Measurements from ENCODE around the gene CLPSL1. TPM values are rescaled to one million over a fixed set of nuclear protein-coding genes. Genes with fewer than 3 reads are reported as not detected.

The CLPSL1 gene
- total RNA-seq, 4 donors from 2014 or later: not detected

GRCh38 chr6:35833536-35833935 is 52.7 kb downstream of the CLPSL1 start:
- TF ChIP-seq CTCF (IDR thresholded peaks at IDR 0.05) (no peak), POLR2AphosphoS5 (IDR thresholded peaks at IDR 0.05) (no peak), POLR2A (IDR thresholded peaks at IDR 0.05) (no peak), EP300 (IDR thresholded peaks at IDR 0.05) (no peak)
- DNase-seq (ENCODE audit: low spot score in 2 of 2): no peak
- Histone ChIP-seq H3K27ac (no peak overlapping the region), H3K4me1 (no peaks in the 10 kb centered on the region), H3K9me3 (no peaks in the 10 kb centered on the region), H3K4me3 (no peak overlapping the region), H3K36me3 (peaks cover 19% of the 10 kb centered on the region), H3K27me3 (no peaks in the 10 kb centered on the region)
- WGBS: 83% methylated on average over 7 of the region's 7 CpGs

Other genes with a start within 250 kb of the CLPSL1 start
- 100 to 1,000 TPM; 198 to 321 (median 244) TPM for gene FKBP5, start 92.1 kb upstream of the CLPSL1 start, total RNA-seq
- 1 to 10 TPM in 1 of 4 donors, under 1 TPM in 2, not detected in 1; 0.53 to 1.2 (median 0.55) TPM for gene ARMC12, start 44.0 kb upstream of the CLPSL1 start, total RNA-seq
- gene CLPSL2, start 4.4 kb upstream of the CLPSL1 start, total RNA-seq: not detected
- gene CLPS, start 16.3 kb downstream of the CLPSL1 start, total RNA-seq: not detected
- not detected for gene LHFPL5, start 24.3 kb downstream of the CLPSL1 start, total RNA-seq
- gene SRPK1, start 140.1 kb downstream of the CLPSL1 start, total RNA-seq: 100 to 1,000 TPM in 1 of 4 donors, 10 to 100 TPM in 3; 73.9 to 127 (median 91.2) TPM
- not detected for gene SLC26A8, start 243.6 kb downstream of the CLPSL1 start, total RNA-seq
- gene MAPK14, start 246.8 kb downstream of the CLPSL1 start, total RNA-seq: 100 to 1,000 TPM in 1 of 4 donors, 10 to 100 TPM in 3; 51.7 to 105 (median 57.8) TPM